ENCODE data around the gene CCDC85B.

Gene CCDC85B

DNA sequence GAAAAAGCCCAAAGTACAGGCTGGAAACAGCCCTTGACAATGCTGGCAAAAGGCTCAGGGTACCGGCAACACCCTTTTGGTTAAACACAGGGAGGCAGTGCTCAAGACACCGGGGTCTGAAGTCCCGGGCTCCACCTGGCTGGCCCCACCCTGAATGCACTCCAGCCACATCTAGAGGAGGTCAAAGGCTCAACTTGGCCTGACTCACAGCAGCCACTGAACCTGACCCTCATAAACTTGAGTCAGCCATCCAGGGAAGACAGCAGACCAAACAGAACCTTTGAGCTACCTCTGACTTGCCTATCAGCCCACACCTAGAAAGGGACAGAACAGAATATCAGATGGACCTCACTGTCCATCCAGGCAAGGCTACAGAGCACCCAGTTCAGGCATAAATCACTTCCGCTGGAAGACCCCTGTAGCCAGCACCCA lies 36.3 kb upstream of the CCDC85B start:
- DNase-seq (ENCODE audit: low read depth): no peak
- TF ChIP-seq, protein P1, sequence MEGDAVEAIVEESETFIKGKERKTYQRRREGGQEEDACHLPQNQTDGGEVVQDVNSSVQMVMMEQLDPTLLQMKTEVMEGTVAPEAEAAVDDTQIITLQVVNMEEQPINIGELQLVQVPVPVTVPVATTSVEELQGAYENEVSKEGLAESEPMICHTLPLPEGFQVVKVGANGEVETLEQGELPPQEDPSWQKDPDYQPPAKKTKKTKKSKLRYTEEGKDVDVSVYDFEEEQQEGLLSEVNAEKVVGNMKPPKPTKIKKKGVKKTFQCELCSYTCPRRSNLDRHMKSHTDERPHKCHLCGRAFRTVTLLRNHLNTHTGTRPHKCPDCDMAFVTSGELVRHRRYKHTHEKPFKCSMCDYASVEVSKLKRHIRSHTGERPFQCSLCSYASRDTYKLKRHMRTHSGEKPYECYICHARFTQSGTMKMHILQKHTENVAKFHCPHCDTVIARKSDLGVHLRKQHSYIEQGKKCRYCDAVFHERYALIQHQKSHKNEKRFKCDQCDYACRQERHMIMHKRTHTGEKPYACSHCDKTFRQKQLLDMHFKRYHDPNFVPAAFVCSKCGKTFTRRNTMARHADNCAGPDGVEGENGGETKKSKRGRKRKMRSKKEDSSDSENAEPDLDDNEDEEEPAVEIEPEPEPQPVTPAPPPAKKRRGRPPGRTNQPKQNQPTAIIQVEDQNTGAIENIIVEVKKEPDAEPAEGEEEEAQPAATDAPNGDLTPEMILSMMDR (IDR thresholded peaks at IDR 0.05; ENCODE audit: insufficient read depth, low read depth, low read length, missing control alignments): no peak
- no peak overlapping the region for H3K4me3 ChIP-seq (ENCODE audit: low read length)

DNA sequence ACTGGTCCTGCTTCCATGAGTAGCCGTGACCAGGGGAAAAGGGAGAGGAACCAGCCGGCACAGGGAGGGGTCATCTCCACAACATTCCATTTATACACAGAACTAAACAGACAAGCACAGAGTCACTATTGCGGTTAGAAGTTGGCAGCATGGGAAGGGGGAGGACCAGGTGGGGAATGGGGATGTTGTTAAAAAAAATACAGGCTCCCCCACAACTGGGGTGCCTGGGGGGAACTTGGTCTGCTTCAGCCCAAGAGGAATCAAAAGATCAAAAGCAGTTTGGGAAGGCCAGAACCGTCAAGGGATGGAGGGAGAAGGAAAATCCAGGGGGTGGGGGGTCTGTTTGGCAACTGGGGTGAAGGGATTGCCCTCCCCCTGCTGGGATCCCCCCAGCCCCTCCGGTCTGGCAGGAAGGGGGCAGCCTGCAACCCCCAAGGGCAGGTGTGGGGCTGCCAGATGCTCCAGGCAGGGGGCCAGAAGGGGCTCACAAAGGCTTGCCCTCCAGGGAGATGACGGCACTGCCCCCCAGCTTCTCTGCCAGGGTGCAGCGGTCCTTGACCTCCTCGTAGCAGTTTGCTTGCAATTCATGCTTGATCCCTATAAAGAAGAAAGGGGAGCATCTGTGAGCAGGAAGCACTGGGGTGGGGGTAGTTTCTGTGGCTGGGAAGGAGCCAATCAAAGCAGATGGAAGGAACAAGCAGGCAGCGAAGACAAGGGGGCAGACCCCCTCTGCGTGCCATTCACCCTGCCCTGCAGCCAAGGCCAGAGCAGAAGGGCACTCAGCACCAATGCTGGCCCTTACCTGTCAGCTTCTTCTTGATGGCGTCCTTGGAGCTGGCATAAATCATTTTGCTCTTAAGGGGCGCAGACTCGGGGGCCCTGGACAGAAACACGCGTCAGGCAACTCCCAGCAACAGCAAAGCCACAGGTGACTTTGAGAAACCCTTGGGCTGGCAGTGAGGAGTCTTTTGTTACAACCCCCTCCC lies 35.3 kb upstream of the CCDC85B start:
- H3K4me3 ChIP-seq (ENCODE audit: low read length): no peak overlapping the region
- no peak for DNase-seq (ENCODE audit: low read depth)
- TF ChIP-seq, protein P1 (IDR thresholded peaks at IDR 0.05; ENCODE audit: insufficient read depth, low read depth, low read length, missing control alignments): no peak

DNA sequence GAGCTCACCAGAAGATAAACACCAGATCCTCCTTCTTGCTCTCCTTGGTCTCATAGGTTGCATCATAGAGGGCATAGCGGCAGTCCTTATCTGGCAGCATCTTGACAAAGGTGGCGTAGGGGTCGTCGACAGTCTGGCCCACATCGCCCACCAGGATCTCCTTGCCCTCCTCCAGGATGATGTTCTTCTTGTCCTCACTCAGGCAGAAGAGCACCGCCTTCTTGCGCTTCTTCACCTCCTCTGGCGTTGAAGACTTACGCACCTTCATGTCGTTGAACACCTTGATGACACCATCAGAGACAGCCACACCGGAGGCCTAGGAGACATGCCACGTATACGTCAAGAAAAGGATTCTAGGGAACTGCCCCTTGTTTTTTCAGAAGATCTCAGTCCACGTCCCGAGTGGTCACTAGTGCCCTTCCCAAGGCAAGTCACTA lies 34.5 kb upstream of the CCDC85B start:
- no peak overlapping the region for H3K4me3 ChIP-seq (ENCODE audit: low read length)
- DNase-seq (ENCODE audit: low read depth): no peak
- TF ChIP-seq, protein P1 (IDR thresholded peaks at IDR 0.05; ENCODE audit: insufficient read depth, low read depth, low read length, missing control alignments): no peak

DNA sequence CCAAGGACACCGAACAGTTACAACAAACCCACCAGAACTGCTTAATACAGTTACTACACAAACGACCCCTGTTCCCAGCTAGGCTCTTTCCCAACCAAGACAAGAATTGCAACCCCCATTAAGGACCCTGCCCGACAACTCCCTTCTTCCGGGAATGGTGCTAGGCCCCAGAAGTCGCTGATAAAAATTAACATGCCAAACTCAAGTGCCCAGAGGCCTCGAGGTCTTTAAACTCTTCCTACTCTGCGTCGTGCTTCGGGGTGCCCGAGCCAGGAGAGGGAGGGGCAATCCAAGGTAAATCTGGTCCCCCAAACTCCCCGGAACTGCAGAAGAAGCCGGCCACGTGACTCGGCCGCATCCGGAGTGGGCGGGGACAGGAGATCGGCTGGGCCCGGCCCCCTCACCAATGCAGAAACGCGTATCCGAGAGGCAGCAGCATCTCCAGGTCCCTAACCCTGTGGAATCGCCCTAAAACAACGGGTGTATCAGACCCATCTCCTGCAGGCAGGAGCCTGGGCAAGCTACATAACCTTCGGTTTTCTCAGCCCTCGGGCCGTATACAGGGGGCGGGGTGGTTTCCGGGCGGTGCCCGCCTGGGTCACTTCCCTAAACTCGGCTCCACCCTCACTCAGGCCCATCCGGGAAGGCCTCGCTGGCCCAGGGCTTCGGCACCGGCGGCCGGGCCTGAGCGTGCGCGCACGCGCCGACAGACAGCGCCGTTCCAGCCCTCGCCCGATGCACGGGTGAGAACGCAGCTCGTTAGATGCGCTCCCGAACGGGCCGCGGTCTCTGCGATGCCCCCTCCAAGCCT lies 33.6 kb upstream of the CCDC85B start:
- H3K4me3 ChIP-seq (ENCODE audit: low read length): peak overlapping the region; percentile 92

DNA sequence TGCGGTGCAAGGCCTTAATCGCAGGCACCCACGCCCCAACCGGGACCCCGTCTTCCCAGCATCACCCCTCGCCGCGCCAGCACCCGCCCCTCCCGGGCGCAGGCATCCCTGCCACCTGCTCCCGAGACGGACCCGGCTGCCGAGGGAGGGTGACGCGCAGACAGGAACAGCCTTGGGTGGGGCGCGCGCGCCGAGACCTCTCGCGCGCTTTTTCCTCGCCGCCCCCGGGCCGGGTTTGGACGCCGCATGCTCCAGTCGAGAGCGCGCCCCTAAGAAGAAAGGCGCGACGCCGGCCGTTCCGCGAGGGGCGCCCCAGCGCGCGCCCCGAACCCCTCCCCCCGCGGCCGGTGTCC lies 33.0 kb upstream of the CCDC85B start:
- peak overlapping the region; percentile 92 for H3K4me3 ChIP-seq (ENCODE audit: low read length)
- TF ChIP-seq, protein P1 (IDR thresholded peaks at IDR 0.05; ENCODE audit: insufficient read depth, low read depth, low read length, missing control alignments): no peak
- no peak for DNase-seq (ENCODE audit: low read depth)

More for the DNA sequence above, 33.6 kb upstream of the CCDC85B start:
- peak; percentile 73 for DNase-seq (ENCODE audit: low read depth)
- TF ChIP-seq, protein P1 (IDR thresholded peaks at IDR 0.05; ENCODE audit: insufficient read depth, low read depth, low read length, missing control alignments): no peak

DNA sequence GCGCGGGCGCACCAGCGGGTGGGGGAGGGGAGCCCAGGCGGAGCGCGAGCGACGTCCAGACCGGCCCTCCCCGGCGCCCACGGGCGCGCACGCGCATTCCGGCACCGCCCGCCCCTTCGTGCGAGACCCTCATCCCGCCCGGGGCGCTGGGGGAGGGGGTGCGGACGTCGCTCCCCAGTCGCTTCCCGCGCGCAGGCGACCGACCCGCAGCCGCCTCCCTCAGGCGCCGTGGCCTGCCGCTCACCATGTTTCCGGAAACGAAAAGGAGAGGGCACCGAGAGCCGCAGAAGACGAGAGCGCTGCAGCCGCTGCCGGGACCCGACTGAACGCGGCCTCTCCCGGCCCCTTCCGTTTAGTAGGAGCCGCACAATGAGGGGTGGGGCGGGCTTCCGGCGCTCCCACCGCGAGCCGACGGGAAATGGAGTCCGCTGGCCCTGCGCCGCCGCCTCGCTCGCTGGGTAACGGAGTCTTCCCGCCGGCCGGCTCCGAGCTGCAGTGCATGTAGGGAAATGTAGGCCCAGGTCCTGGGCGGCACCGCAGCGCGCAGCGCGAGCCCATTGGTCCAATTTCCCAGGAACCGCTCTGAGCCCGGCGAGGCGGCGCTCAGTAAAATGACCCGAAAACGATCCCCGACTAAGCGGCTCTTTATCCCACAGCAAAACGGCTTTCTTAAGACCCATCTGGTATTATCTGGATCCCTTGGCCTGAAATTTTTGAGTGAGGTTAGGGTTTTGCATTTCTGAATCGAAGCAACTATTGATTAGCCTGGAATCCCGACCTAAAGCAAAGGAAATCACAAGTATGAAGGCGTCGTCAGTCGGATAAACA lies 32.4 kb upstream of the CCDC85B start, which contains the start of gene CFL1:
TSS of gene CFL1 (minus strand) at position 328 of the 828 bp plus-strand sequence. CDS start at position 247, 81 bp downstream.
- peak within 1 kb of the TSS; percentile 92 for H3K4me3 ChIP-seq (ENCODE audit: low read length)
- TF ChIP-seq, protein P1 (IDR thresholded peaks at IDR 0.05; ENCODE audit: insufficient read depth, low read depth, low read length, missing control alignments): no peak
- peak; percentile 99 for DNase-seq (ENCODE audit: low read depth)

Data from epithelial cell of esophagus (primary cell).